Glomerular visceral epithelial cell (primary cell): Measurements from ENCODE around the gene POLR3K.
A peak's percentile ranks its signal among the peaks of the same experiment; 100 is the strongest.

Source experiments
- DNase-seq: peaks from one replicate; pipeline ENCODE4 v3.0.0-alpha.2; 2016; ENCODE audit errors: extremely low spot score

The POLR3K gene

GRCh38 chr16:78444-79150, 25.2 kb upstream of the POLR3K start:
- DNase-seq: no peak

GRCh38 chr16:77807-78443, 24.5 kb upstream of the POLR3K start, which contains the start of gene MPG:
Gene MPG (plus strand): TSS chr16:78225. CDS start chr16:78310, 85 bp downstream.
- DNase-seq: peak; percentile 78

DNA sequence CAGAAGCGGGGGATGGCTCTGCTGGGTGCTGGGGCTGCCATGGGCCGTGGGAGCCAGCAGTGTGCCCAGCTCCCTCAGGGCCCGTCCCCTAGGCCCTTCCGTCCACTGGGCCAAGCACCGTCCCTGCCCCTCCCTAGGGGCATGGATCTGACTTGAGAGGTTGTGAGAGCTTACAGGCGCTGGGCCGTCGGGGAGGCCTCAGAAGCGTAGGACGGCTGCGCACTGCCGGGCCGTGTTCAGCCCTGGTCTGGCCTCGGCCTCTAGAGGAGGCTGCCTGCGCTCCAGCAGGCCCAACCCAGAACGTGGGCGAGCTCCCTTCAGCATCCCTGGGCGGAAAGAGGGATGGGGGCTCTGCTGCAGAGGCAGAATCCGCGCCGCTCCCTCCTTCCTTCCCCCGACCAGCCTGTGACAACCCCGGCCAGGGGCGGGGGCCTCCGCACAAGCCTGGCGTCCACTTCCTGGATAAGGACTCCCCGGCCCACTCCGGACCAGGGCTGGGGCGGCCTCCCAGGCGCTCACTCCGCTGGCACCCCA, 23.9 kb upstream of the POLR3K start:
- no peak for DNase-seq

GRCh38 chr16:76535-77272, 23.3 kb upstream of the POLR3K start:
- peak; percentile 64 for DNase-seq

DNA sequence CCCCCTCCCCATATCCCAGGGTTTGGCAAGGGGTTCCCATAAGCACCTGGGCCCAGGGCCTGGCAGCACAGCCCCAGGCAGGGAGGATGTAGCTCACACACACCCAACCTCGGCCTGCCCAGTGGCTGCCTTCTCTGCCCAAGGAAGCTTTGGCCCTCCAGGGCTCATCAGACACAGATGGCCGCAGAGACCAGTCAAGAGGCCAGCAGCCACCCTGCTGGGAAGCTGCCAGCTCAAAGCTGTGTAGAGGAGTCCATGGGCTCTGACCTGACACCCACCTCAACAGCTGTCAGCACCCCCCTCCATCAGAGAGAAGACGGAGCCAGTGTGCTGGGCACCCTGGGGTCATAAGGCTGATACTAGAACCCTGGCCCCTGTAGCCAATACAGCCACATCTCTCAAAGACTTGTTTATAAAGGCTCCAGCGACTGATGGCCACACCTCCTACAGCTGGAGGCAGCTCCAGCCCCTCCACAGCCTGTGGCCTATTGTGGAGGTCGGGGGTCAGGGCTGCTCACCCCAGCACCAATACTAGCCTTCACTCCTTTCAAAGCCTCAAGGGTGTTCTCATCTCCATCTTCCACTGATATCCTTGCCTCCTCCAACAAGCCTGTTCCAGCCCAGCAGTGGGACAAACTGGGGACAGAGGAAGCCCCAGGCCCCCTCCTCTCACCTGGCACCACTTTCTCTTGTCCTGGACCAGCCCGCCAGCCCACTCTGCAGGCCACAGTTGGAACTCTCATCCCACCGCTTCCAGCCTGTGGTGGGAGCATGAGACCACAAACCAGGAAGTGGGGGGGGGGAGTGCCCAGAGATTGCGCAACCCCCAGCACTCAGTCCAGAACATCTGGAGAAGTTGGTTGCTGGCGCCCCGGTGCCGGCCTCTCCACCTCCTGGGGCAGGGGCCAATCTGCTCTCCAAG, 22.4 kb upstream of the POLR3K start:
- DNase-seq: peak; percentile 84

DNA sequence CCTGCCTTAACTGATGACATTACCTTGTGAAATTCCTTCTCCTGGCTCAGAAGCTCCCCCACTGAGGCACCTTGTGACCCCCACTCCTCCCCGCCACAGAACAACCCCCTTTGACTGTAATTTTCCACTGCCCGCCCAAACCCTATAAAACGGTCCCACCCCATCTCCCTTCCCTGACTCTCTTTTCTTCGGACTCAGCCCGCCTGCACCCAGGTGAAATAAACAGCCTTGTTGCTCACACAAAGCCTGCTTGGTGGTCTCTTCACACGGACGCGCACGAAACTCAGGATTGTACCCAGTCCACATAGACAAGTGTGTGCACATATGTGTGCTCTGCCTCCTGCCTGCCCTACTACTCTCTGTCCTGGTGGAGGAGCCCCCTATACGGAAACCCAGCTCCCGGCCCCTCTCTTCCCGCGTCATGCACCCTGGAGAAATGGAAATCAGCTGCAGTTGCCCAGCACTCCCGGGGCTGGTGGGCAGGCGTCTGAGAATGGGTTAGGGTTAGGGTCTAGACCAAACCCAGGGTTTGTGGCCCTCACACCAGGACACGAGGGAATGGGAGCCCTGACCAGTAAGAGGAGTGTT, 21.4 kb upstream of the POLR3K start:
- no peak for DNase-seq

GRCh38 chr16:74051-74746, 20.8 kb upstream of the POLR3K start:
- no peak for DNase-seq

DNA sequence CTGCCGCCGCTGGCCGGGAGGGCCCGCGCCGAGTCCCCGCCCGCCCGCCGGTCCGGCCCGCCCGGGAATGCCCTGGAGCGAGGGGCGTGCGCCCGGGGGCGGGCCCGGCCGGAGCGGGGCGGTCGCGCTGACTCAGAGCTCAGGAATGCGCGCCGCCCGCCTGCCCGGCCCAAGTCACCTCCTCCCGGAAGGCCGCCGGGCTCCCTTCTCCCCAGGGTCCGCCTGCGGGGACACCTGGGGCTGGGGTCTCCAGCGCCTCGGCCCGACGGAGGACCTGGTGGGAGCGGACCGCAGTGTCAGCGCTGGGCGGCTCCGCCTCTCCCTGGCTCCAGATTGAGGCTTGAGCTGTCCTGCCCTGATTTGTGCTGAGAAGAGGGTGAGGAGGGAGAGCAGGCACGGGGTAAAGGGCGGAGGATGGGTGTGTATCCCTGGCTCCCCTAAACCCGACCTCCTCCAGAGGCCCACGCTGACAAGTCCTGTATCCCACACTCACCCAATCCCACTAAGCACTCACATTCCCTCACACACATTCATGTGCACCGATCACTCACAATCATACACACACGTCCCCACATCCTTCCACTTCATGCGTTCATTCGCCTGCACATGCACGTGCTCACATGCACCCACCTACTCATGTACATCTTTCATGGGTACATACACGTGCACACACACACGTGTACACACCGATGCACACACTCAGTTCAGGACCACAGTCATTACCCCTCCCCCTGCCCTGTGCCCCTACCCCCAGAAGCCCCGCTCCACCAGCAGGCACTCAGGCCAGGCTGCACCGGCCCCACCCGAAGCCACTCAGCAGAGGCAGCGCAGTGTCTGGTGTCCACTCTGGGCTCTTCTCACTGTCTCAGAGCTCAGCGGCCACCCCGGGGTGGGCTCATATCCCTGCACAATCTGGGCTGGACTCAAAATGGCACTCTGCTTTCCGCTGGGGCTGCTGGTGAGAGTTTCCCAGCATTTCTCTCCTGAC, 19.4 kb upstream of the POLR3K start, which contains the start of gene RHBDF1:
Gene RHBDF1 (minus strand): TSS at position 71 of the 988 bp plus-strand sequence. CDS start 7,616 bp downstream, outside the sequence.
- peak; percentile 60 for DNase-seq

DNA sequence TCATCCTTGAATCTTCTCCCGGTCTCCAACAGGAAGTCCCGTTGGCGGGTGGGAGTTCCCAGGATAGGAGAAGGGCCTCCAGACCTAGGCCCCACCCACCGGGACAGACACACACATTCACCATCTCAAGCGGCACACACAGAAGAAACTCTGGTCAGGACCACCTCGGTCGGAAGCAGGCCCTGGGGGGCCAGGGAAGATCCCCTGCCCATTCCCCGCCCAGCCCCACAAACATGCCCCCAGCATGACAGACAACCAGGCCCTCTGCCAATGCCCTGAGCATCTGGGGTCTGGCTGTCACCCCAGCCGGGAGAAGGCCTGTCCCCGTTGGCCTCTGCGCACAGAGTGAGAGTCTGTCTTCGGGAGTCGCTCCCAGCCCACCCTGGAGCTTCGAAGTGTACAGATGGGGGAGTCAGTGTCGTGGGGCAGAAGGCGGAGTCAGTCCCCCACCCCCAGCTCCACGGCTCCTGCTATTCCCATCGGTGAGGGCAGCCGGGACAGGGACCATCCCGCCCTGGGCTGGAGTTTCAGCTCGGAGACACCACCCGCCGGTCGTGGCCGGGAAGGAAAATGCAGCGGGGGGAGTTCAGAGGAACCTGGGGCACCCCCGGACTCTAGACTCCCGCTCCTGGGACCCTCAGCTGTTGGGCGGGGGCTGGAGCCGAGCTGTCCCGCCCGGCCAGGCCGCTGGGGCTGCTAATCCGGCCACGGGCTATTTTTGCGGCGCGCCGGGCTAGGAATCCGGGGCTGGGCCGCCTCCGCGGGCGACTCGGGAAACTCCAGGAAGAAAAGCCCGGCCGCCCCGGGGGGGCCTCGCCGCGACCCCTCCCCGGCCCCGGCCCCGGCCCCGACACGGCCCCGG, 18.4 kb upstream of the POLR3K start:
- DNase-seq: peak; percentile 70

DNA sequence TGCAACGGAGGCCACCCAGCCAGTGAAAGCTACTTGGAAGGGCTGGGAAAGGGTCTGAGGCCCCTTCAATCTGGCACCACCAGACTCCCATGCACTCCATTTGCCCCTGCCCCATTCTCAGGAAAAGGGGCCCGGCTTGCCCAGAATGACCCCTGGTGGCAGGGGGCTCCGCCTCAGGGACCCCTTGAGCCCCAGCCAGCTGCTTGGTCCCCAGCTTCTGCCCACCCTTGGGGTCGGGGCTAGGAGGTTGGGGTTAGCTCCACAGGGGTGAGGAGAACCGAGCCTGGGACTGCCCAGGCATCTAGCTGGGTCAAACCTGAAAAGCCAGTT, 17.8 kb upstream of the POLR3K start:
- no peak for DNase-seq

DNA sequence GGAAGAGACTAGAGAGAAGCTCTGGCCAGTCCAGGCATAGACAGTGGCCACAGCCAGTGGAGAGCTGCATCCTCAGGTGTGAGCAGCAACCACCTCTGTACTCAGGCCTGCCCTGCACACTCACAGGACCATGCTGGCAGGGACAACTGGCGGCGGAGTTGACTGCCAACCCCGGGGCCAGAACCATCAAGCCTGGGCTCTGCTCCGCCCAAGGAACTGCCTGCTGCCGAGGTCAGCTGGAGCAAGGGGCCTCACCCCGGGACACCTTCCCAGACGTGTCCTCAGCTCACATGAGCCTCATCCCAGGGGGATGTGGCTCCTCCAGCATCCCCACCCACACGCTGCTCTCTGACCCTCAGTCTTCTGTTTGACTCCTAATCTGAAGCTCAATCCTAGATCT, 15.8 kb upstream of the POLR3K start:
- DNase-seq: no peak

DNA sequence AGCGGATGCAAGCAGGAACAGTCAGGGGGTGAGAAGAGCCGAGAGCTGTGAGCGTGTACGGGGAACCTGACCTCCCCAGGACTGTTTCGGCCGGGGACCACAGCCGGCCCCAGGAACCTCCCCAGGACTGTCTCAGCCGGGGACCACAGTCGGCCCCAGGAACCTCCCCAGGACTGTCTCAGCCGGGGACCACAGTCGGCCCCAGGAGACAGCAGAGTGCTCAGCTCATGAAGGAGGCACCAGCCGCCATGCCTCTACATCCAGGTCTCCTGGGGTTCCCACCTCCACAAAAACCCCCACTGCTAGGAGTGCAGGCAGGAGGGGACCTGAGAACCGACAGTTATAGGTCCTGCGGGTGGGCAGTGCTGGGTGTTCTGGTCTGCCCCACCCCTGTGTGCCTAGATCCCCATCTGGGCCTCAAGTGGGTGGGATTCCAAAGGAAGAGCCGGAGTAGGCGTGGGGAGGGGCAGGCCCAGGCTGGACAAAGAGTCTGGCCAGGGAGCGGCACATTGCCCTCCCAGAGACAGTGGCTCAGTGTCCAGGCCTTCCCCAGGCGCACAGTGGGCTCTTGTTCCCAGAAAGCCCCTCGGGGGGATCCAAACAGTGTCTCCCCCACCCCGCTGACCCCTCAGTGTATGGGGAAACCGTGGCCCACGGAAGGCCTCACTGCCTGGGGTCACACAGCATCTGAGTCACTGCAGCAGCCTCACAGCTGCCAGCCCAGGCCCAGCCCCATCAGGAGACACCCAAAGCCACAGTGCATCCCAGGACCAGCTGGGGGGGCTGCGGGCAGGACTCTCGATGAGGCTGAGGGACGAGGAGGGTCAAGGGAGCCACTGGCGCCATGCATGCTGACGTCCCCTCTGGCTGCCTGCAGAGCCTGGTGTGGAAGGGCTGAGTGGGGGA, 14.7 kb upstream of the POLR3K start:
- no peak for DNase-seq

- DNase-seq: no peak
Measured at GRCh38 chr16:67183-67791, 13.9 kb upstream of the POLR3K start.

DNA sequence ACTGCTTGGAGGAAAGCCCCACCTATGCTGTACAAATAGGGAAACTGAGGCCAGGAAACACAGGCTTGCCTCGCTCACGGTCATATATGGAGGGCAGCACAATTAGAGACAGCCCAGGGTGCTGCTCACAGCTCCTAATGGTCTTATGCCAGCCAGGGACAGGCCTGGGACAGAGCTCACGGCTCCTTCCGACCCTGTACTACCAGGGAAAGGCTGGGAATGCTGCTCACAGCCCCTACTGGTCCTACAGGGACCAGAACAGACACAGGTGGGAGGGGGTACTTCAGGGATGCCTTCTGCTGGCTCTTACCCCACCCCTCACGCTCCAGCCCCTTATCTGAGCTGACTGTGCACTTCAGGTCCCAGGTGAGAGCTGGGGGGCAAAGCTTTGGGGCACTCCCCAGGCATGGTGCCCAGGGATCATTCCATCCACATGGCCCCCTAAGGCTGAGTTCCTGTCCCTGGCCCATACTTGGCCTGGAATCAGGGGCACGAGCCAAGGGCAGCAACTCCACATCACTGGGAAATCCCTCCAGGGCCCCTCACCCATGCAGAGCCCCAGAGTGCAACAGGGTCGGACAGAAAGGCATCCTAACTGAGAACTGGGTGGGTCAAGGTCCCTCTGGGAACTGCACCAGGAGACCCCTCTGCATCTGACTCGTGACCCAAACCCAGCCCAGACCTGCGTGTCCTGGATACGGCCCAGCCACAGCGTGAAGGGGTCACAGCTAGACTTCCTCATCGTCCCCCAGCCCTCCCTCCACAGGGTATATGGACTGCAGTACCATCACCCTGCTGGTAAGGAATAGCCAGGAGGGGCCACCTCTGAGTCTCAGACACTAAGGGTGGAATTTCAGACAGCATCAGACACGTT, 13.1 kb upstream of the POLR3K start:
- no peak for DNase-seq

DNA sequence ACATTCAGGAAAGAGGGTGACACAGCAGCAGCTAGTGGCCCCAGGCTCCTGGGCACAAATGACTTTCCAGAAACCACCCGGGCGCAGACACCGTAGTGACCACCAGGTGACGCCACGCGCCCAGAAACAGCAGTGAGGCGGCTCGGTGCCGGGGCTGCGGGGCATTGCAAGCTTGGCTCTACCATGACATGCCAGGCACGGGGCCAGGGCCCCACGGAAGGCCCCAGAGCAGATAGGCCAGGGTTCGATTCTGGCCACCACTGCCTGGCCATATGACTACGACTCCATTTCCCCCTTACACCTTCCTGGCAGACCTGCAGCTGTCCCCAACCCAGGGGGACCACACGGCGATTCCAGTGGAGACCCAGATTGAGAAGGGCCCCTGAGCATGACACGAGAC, 12.3 kb upstream of the POLR3K start:
- peak; percentile 70 for DNase-seq

GRCh38 chr16:64914-65255, 11.5 kb upstream of the POLR3K start:
- DNase-seq: no peak
